HG03060 (cell line): ENCODE results near the gene OPN5.
A peak's percentile ranks its signal among the peaks of the same experiment; 100 is the strongest.

Source experiments
- ATAC-seq: cut with Tn5 transposase; IDR thresholded peaks from one replicate; pipeline ENCODE4 v1.9.1; 2021; ENCODE audit warnings: low read depth, moderate number of reproducible peaks; ENCODE audit not compliant: unreplicated experiment

The OPN5 gene

GRCh38 chr6:47787620-47788497 is 6.0 kb downstream of the OPN5 start:
- ATAC-seq, result peak; percentile 52

GRCh38 chr6:47788498-47788884 is 6.7 kb downstream of the OPN5 start:
- ATAC-seq, result no peak

GRCh38 chr6:47789553-47789952 is 7.7 kb downstream of the OPN5 start:
- no peak for ATAC-seq

GRCh38 chr6:47792216-47792733 is 10.4 kb downstream of the OPN5 start:
- ATAC-seq, result no peak

- no peak for ATAC-seq
These were observed 12.8 kb downstream of the OPN5 start for GRCh38 chr6:47794577-47795135.

GRCh38 chr6:47801984-47802383 is 20.2 kb downstream of the OPN5 start:
- ATAC-seq, result no peak

- no peak for ATAC-seq
These were observed 23.0 kb downstream of the OPN5 start for GRCh38 chr6:47804821-47805220.

- no peak for ATAC-seq
These were observed 28.0 kb downstream of the OPN5 start for GRCh38 chr6:47809873-47810272.

- ATAC-seq, result no peak
These were observed 29.1 kb downstream of the OPN5 start for GRCh38 chr6:47810885-47811284.

- ATAC-seq, result no peak
These were observed 29.6 kb downstream of the OPN5 start for GRCh38 chr6:47811443-47811842.

GRCh38 chr6:47817749-47818148 is 35.9 kb downstream of the OPN5 start:
- no peak for ATAC-seq

- ATAC-seq, result no peak
These were observed 37.6 kb downstream of the OPN5 start for GRCh38 chr6:47819461-47819860.

GRCh38 chr6:47822856-47823554 is 41.2 kb downstream of the OPN5 start:
- ATAC-seq, result no peak

GRCh38 chr6:47832386-47833100 is 50.7 kb downstream of the OPN5 start:
- ATAC-seq, result no peak

- ATAC-seq, result no peak
These were observed 52.4 kb downstream of the OPN5 start for GRCh38 chr6:47834196-47834595.

GRCh38 chr6:47836046-47836445 is 54.2 kb downstream of the OPN5 start:
- ATAC-seq, result no peak

- peak; percentile 83 for ATAC-seq
These were observed 54.8 kb downstream of the OPN5 start for GRCh38 chr6:47836639-47837038.

- no peak for ATAC-seq
These were observed 57.8 kb downstream of the OPN5 start for GRCh38 chr6:47839645-47840044.

- no peak for ATAC-seq
These were observed 63.0 kb downstream of the OPN5 start for GRCh38 chr6:47844881-47845280.

- no peak for ATAC-seq
These were observed 64.9 kb downstream of the OPN5 start for GRCh38 chr6:47846752-47847151.

GRCh38 chr6:47851091-47851490 is 69.3 kb downstream of the OPN5 start:
- ATAC-seq, result no peak
